HCT116 (cell line): ENCODE data around the gene MMP24. TPM values are rescaled to one million over a fixed set of nuclear protein-coding genes. Genes with fewer than 3 reads are reported as not detected.

Experiments used
- ATAC-seq: fragments of 200-7000 bp; cut with Tn5 transposase; 2 replicates; pipeline ENCODE4 v1.9.1; 2020; ENCODE audit warnings: mild to moderate bottlenecking, moderate library complexity
- BruUV-seq: library from RNA; stranded (reverse); fragments of 400-500 nt; replicated peaks from 2 replicates; lab custom pipeline; 2021; lab: Mats Ljungman, UMichigan
- CTCF ChIA-PET: fragments of 300-600 bp; sonication (Branson Sonifier 250); formaldehyde crosslinking; loops from one replicate; lab custom pipeline; 2021; ENCODE audit warnings: antibody characterized with exemption; lab: Charles Lee
- POLR2A ChIA-PET: fragments of 300-600, 350-600 bp; sonication (Branson Sonifier 250); formaldehyde crosslinking; loops from one replicate; lab custom pipeline; 2021; ENCODE audit warnings: antibody characterized with exemption; lab: Charles Lee
- RAD21 ChIA-PET, 2 experiments: fragments of 300-600 bp; sonication (Branson Sonifier 250); formaldehyde crosslinking; loops; one replicate each; lab custom pipeline; 2023; ENCODE audit warnings: low total read pairs in 2 of 2; ENCODE audit not compliant: uncharacterized antibody in 2 of 2, unreplicated experiment in 2 of 2, low non-redundant PET in 1 of 2; lab: Charles Lee
- DNase-seq: peaks from one replicate; pipeline ENCODE4 v3.0.0-alpha.2; 2010; ENCODE audit warnings: low read depth, low spot score
- H2AFZ ChIP-seq: fragments of 200-600 bp; shearing (Covaris generic), sonication (generic); 2 replicates; pipeline ENCODE4 v1.6.1; 2017; ENCODE audit warnings: low read depth, mixed run types, mixed read lengths, antibody characterized with exemption, low read length; ENCODE audit not compliant: poor library complexity, severe bottlenecking
- H3K27ac ChIP-seq: 2 replicates; pipeline ENCODE4 v1.5.1; 2012; ENCODE audit warnings: low read depth, low read length
- H3K27me3 ChIP-seq: fragments of 200-600 bp; sonication (generic); 2 replicates; pipeline ENCODE4 v1.6.1; 2016; ENCODE audit warnings: mixed run types, low read length, mixed read lengths; ENCODE audit not compliant: insufficient read depth
- H3K36me3 ChIP-seq, 2 experiments: fragments of 200-500 bp in 1 of 2; fragments of 200-600 bp in 1 of 2; sonication (Bioruptor generic) in 1 of 2; sonication (generic) in 1 of 2; 2 replicates each; pipeline versions ENCODE4 v1.5.1 to v1.6.1; 2014 to 2016; ENCODE audit warnings: low read length in 2 of 2, inconsistent platforms in 1 of 2, mixed read lengths in 1 of 2, mixed run types in 1 of 2; ENCODE audit not compliant: insufficient read depth in 2 of 2, control insufficient read depth in 1 of 2
- H3K4me1 ChIP-seq, 2 experiments: fragments of 200-600 bp in 1 of 2; sonication (generic) in 1 of 2; 2 replicates each; pipeline versions ENCODE4 v1.5.1 to v1.6.1; 2012 to 2017; ENCODE audit warnings: low read length in 2 of 2, inconsistent platforms in 1 of 2, mild to moderate bottlenecking in 1 of 2, mixed read lengths in 1 of 2, mixed run types in 1 of 2, moderate library complexity in 1 of 2; ENCODE audit not compliant: insufficient read depth in 2 of 2, control insufficient read depth in 1 of 2
- H3K4me2 ChIP-seq: fragments of 200-600 bp; sonication (generic); 2 replicates; pipeline ENCODE4 v1.6.1; 2017; ENCODE audit warnings: mixed run types, low read length, mixed read lengths
- H3K4me3 ChIP-seq, 2 experiments: fragments of 200-600 bp in 1 of 2; sonication (generic) in 1 of 2; replicated peaks in 1 of 2; 2 replicates each; pipeline ENCODE4 v1.5.1; 2011 to 2016; ENCODE audit warnings: low read length in 2 of 2, control low read depth in 1 of 2, low read depth in 1 of 2, mild to moderate bottlenecking in 1 of 2, mixed read lengths in 1 of 2, mixed run types in 1 of 2
- H3K79me2 ChIP-seq: fragments of 200-600 bp; sonication (generic); 2 replicates; pipeline ENCODE4 v1.6.1; 2017; ENCODE audit warnings: mild to moderate bottlenecking, mixed run types, low read length, moderate library complexity, mixed read lengths; ENCODE audit not compliant: insufficient read depth
- H3K9ac ChIP-seq: fragments of 200-600 bp; sonication (generic); 2 replicates; pipeline ENCODE4 v1.6.1; 2016; ENCODE audit warnings: low read length, mixed read lengths
- H3K9me2 ChIP-seq: fragments of 200-600 bp; sonication (generic), shearing (Covaris generic); 2 replicates; pipeline ENCODE4 v1.6.1; 2017; ENCODE audit warnings: mixed run types, mild to moderate bottlenecking, moderate library complexity; ENCODE audit not compliant: insufficient read depth
- H3K9me3 ChIP-seq, 2 experiments: fragments of 200-500 bp in 1 of 2; fragments of 200-600 bp in 1 of 2; sonication (Bioruptor generic) in 1 of 2; sonication (generic) in 1 of 2; 2 replicates each; pipeline ENCODE4 v1.6.1; 2014 to 2017; ENCODE audit warnings: low read length in 2 of 2, mixed read lengths in 2 of 2, inconsistent platforms in 1 of 2, low read depth in 1 of 2, mild to moderate bottlenecking in 1 of 2, mixed run types in 1 of 2, moderate library complexity in 1 of 2; ENCODE audit not compliant: control insufficient read depth in 1 of 2, insufficient read depth in 1 of 2
- H4K20me1 ChIP-seq: fragments of 200-600 bp; sonication (generic), shearing (Covaris generic); 2 replicates; pipeline ENCODE4 v1.6.1; 2017; ENCODE audit warnings: mixed run types, mild to moderate bottlenecking, moderate library complexity; ENCODE audit not compliant: insufficient read depth
- ATF3 ChIP-seq: IDR thresholded peaks from 2 replicates; pipeline ENCODE4 v1.6.1; 2012
- CBX3 ChIP-seq: IDR thresholded peaks from 2 replicates; pipeline ENCODE4 v1.6.1; 2012; ENCODE audit warnings: low read depth
- CEBPB ChIP-seq: IDR thresholded peaks from 2 replicates; pipeline ENCODE4 v1.6.1; 2012; ENCODE audit warnings: low read depth
- CTCF ChIP-seq, 3 experiments: fragments of 200-600 bp in 1 of 3; sonication (generic) in 1 of 3; IDR thresholded peaks in 2 of 3; conservative IDR thresholded peaks in 1 of 3; 2 replicates each; pipeline ENCODE4 v1.5.1; 2012 to 2017; ENCODE audit warnings: low read depth in 2 of 3, low read length in 2 of 3, antibody characterized with exemption in 1 of 3, borderline replicate concordance in 1 of 3, control low read depth in 1 of 3, mild to moderate bottlenecking in 1 of 3, mixed read lengths in 1 of 3, mixed run types in 1 of 3, moderate library complexity in 1 of 3; ENCODE audit not compliant: insufficient read depth in 1 of 3
- EGR1 ChIP-seq: IDR thresholded peaks from 2 replicates; pipeline ENCODE4 v1.6.1; 2012; ENCODE audit warnings: low read depth
- ELF1 ChIP-seq: IDR thresholded peaks from 2 replicates; pipeline ENCODE4 v1.6.1; 2012; ENCODE audit warnings: low read depth, borderline replicate concordance
- EZH2 ChIP-seq: fragments of 200-600 bp; sonication (generic); IDR thresholded peaks from 2 replicates; pipeline ENCODE4 v1.6.1; 2017; ENCODE audit warnings: antibody characterized with exemption, mixed run types
- FOSL1 ChIP-seq: IDR thresholded peaks from 2 replicates; pipeline ENCODE4 v1.6.1; 2012; ENCODE audit warnings: low read depth
- JUND ChIP-seq: IDR thresholded peaks from 2 replicates; pipeline ENCODE4 v1.6.1; 2012
- MAX ChIP-seq: IDR thresholded peaks from 2 replicates; pipeline ENCODE4 v1.6.1; 2012
- POLR2A ChIP-seq: IDR thresholded peaks from 2 replicates; pipeline ENCODE4 v1.7.0; 2011; ENCODE audit warnings: borderline replicate concordance; ENCODE audit not compliant: insufficient read depth, insufficient read length; ENCODE audit errors: extremely low read depth
- POLR2AphosphoS5 ChIP-seq: IDR thresholded peaks from 2 replicates; pipeline ENCODE4 v1.6.1; 2011; ENCODE audit warnings: mild to moderate bottlenecking, low read depth, low read length, moderate library complexity
- REST ChIP-seq: IDR thresholded peaks from 2 replicates; pipeline ENCODE4 v1.6.1; 2012; ENCODE audit warnings: low read depth
- SIN3A ChIP-seq: IDR thresholded peaks from 2 replicates; pipeline ENCODE4 v1.6.1; 2012; ENCODE audit warnings: low read depth
- SP1 ChIP-seq: IDR thresholded peaks from 2 replicates; pipeline ENCODE4 v1.6.1; 2012; ENCODE audit warnings: low read depth
- TCF7L2 ChIP-seq: IDR thresholded peaks from 2 replicates; pipeline ENCODE4 v1.7.0; 2011; ENCODE audit warnings: borderline replicate concordance, inconsistent platforms; ENCODE audit not compliant: insufficient read depth, insufficient read length; ENCODE audit errors: extremely low read depth
- YY1 ChIP-seq: IDR thresholded peaks from 2 replicates; pipeline ENCODE4 v1.6.1; 2011; ENCODE audit warnings: low read length, low read depth, moderate library complexity, mild to moderate bottlenecking; ENCODE audit not compliant: insufficient replicate concordance; ENCODE audit errors: extremely low read depth
- ZBTB33 ChIP-seq: IDR thresholded peaks from 2 replicates; pipeline ENCODE4 v1.6.1; 2011; ENCODE audit warnings: mild to moderate bottlenecking, low read length, moderate library complexity; ENCODE audit not compliant: insufficient replicate concordance; ENCODE audit errors: extremely low read depth
- ZFX ChIP-seq: fragments of 450-650 bp; IDR thresholded peaks from 2 replicates; pipeline ENCODE4 v1.6.1; 2017
- ZNF274 ChIP-seq: fragments of 200-500 bp; sonication (Bioruptor generic); IDR thresholded peaks from 2 replicates; pipeline ENCODE4 v1.6.1; 2014; ENCODE audit warnings: mild to moderate bottlenecking, low read depth, low read length, inconsistent platforms
- intact Hi-C: fragments of 100-400 bp; cut with micrococcal nuclease; formaldehyde crosslinking; loops from 2 replicates; pipeline ENCODE4 v1.10.0; 2022
- total RNA-seq: library from RNA; stranded (reverse); gene quantifications from one replicate; pipeline ENCODE4 v1.2.1, GENCODE V29; 2021; ENCODE audit not compliant: unreplicated experiment

Gene MMP24
- total RNA-seq, 1 experiment from 2014 or later, result not detected

DNA sequence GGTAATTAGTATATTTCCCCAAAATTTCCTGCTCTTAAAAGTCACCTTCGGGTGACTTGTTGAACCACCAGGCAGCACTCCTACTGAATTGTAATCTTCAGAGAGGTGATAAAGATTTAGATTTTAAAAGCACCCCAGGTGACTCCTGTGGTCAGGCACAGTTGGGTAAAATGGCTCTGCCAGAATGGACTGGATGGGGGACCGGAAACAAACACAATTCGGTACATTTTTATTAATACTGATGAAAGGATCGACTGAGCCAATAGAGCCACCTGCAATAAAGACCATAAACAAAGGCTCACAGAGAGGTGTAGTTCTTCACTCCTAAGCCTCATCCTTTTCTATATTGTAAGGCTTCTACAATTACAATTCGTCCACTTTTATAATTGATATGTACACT lies 85.3 kb downstream of the MMP24 start:
- DNase-seq (no peak), ATAC-seq (peak; percentile 6)
- peak overlapping the region; percentile 97 for H3K27ac ChIP-seq
- RAD21 ChIA-PET, result interaction anchor here in 1 of 2 experiments (1.1 kb wide), 1 partner anchor 17 kb away, joined by 4 read pairs; no protein-coding TSS in a partner anchor
- no peak for TF ChIP-seq YY1
- no peak for TF ChIP-seq EZH2
- no peak for TF ChIP-seq ATF3
- no peak for TF ChIP-seq ZBTB33
- no peak for TF ChIP-seq JUND
- TF ChIP-seq CTCF (IDR thresholded peaks at IDR 0.05 in 2 of 3, conservative IDR thresholded peaks at IDR 0.05 in 1 of 3; ENCODE audit: borderline replicate concordance in 1 of 3, insufficient read depth in 1 of 3, low read depth in 2 of 3, low read length in 2 of 3), result no peak
- TF ChIP-seq SIN3A, result no peak
- TF ChIP-seq SP1, result no peak
- TF ChIP-seq POLR2A, result no peak
- TF ChIP-seq CBX3, result no peak
- no peak for TF ChIP-seq TCF7L2
- no peak for TF ChIP-seq ZNF274
- TF ChIP-seq POLR2AphosphoS5, result no peak
- no peak for TF ChIP-seq EGR1
- TF ChIP-seq ZFX, result no peak
- no peak for TF ChIP-seq CEBPB
- TF ChIP-seq REST, result no peak
- TF ChIP-seq FOSL1, result no peak
- no peak for TF ChIP-seq MAX
- TF ChIP-seq ELF1, result no peak
- H3K79me2 ChIP-seq, result no peaks in the 10 kb centered on the region
- TSS peak; percentile 90 for BruUV-seq
- H3K9me2 ChIP-seq, result no peaks in the 10 kb centered on the region
- POLR2A ChIA-PET, result interaction anchor here (0.7 kb wide), 1 partner anchor 13 kb away, joined by 3 read pairs; no protein-coding TSS in a partner anchor
- no peaks in the 10 kb centered on the region for H4K20me1 ChIP-seq
- no peaks in the 10 kb centered on the region for H3K36me3 ChIP-seq
- H3K9me3 ChIP-seq, result no peaks in the 10 kb centered on the region
- H2AFZ ChIP-seq, result no peak overlapping the region
- no peaks in the 10 kb centered on the region for H3K27me3 ChIP-seq
- CTCF ChIA-PET, result interaction anchor here (2.3 kb wide), 1 partner anchor 8 kb away, joined by 9 read pairs; no protein-coding TSS in a partner anchor
- peak overlapping the region; percentile 59 for H3K9ac ChIP-seq
- H3K4me1 ChIP-seq, result peaks cover 71 to 94% of the 10 kb centered on the region in 2 experiments
- intact Hi-C loops, result no loop called here
- H3K4me3 ChIP-seq, result peak overlapping the region in 1 of 2 experiments; percentile 32; a peak in 2 of 4 replicates
- H3K4me2 ChIP-seq, result peak overlapping the region; percentile 70
